Measurements from ENCODE around the gene TRAF3. TPM values are rescaled to one million over a fixed set of nuclear protein-coding genes. Genes with fewer than 3 reads are reported as not detected.
"Not testable (repeated sequence)": the region's sequence is repeated elsewhere in the genome, so short reads cannot be mapped to it uniquely, and the experiment has no call there.

Gene TRAF3
- total and polyA plus RNA-seq, 3 donors from 2014 or later: 24.3 to 38.8 (median 38.2) TPM

DNA sequence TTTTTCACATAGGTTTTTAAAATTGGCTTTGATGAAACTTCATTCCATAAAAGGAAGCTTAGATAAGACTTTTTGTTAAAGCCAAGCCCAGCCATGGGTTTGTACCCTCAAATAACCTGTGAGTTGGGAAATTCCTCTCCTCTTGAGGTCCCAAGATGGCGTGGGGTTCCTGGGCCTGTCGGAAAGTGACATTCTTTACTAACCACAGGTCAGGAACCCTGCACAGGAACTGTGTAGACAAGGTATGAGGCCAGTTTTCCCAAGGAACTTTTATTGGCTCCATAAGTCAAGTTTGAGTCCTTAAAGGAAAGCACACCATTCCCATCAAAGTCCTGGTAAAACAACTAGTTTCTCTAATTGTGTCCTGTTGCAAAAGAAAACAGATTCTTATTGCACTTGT is 80.2 kb downstream of the TRAF3 start:
- 67 to 84% methylated on average over 2 of the region's 2 CpGs for WGBS, 2 donors
- no peak for DNase-seq
- H3K27ac ChIP-seq: no peak overlapping the region
- no peaks in the 10 kb centered on the region for H3K27me3 ChIP-seq
- no peaks in the 10 kb centered on the region for H3K36me3 ChIP-seq (ENCODE audit: low read depth, missing control alignments)
- no peaks in the 10 kb centered on the region for H3K4me1 ChIP-seq
- H3K9me3 ChIP-seq: no peaks in the 10 kb centered on the region
- TF ChIP-seq POLR2A (IDR thresholded peaks at IDR 0.05): no peak
- TF ChIP-seq, protein P1, sequence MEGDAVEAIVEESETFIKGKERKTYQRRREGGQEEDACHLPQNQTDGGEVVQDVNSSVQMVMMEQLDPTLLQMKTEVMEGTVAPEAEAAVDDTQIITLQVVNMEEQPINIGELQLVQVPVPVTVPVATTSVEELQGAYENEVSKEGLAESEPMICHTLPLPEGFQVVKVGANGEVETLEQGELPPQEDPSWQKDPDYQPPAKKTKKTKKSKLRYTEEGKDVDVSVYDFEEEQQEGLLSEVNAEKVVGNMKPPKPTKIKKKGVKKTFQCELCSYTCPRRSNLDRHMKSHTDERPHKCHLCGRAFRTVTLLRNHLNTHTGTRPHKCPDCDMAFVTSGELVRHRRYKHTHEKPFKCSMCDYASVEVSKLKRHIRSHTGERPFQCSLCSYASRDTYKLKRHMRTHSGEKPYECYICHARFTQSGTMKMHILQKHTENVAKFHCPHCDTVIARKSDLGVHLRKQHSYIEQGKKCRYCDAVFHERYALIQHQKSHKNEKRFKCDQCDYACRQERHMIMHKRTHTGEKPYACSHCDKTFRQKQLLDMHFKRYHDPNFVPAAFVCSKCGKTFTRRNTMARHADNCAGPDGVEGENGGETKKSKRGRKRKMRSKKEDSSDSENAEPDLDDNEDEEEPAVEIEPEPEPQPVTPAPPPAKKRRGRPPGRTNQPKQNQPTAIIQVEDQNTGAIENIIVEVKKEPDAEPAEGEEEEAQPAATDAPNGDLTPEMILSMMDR (IDR thresholded peaks at IDR 0.05): no peak
- no peak overlapping the region for H3K4me3 ChIP-seq
- intact Hi-C loops (cut with DNase I; ENCODE audit: low total_unique reads): no loop called here

DNA sequence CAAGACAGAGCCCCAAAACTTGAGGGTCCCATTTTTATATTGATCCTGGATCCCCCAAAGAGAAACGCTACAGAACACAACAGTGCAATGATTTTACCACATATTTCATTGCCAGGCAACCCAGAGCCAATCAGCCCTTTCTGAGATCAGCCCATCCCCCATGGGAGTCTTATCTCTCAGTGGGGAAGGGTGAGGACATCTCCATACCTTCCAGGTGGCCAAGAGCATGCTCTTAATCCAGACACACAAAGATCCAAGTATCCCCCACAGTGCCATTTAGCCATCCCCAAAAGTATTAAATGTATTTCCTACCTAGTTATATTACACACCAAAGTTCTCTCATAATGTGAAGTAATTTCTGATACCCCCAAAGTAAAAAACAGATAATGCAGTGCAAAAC is 82.7 kb downstream of the TRAF3 start:
- no peak overlapping the region for H3K4me3 ChIP-seq
- DNase-seq: no peak
- 90 to 95% methylated on average over 1 of the region's 1 CpG for WGBS, 2 donors

DNA sequence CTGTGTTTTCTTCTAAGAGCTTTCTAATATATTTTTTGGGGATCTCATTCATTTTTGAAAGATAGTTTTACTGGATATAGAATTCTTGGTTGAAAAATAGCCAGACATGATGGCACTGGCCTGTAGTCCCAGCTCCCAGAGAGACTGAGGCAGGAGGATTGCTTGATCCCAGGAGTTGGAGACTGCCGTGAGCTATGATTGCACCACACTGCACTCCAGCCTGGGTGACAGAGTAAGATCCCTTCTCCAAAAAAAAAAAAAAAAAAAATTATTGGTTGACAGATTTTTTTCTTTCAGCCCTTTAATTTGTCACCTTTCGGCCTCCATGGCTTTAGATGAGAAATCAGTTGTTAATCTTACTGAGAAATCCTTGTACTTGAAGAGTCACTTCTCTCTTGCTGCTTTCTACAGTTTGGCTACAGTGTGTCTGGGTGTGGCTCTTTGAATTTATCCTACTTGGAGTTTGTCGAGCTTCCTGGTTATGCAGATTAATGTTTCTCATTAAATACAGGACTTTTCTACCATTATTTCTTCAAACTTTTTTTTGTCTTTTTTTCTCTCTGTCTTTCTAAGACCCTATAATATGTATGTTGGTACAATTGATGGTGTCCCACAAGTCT is 85.0 kb downstream of the TRAF3 start:
- no peak for DNase-seq
- Histone ChIP-seq H3K9me3 (no peaks in the 10 kb centered on the region), H3K4me3 (no peak overlapping the region), H3K27me3 (no peaks in the 10 kb centered on the region), H3K27ac (no peak overlapping the region), H3K36me3 (ENCODE audit: low read depth, missing control alignments) (no peaks in the 10 kb centered on the region), H3K4me1 (no peaks in the 10 kb centered on the region)
- TF ChIP-seq POLR2A (IDR thresholded peaks at IDR 0.05): no peak
- TF ChIP-seq, protein P1 (IDR thresholded peaks at IDR 0.05): no peak
- WGBS, 2 donors: 91 to 97% methylated on average over 3 of the region's 3 CpGs
- intact Hi-C loops (cut with DNase I; ENCODE audit: low total_unique reads): no loop called here

More for the DNA sequence above, 82.7 kb downstream of the TRAF3 start:
- H3K9me3 ChIP-seq: no peaks in the 10 kb centered on the region
- TF ChIP-seq POLR2A (IDR thresholded peaks at IDR 0.05): no peak
- TF ChIP-seq, protein P1 (IDR thresholded peaks at IDR 0.05): no peak
- no peaks in the 10 kb centered on the region for H3K4me1 ChIP-seq
- intact Hi-C loops (cut with DNase I; ENCODE audit: low total_unique reads): no loop called here
- H3K27ac ChIP-seq: no peak overlapping the region
- H3K27me3 ChIP-seq: no peaks in the 10 kb centered on the region
- H3K36me3 ChIP-seq (ENCODE audit: low read depth, missing control alignments): no peaks in the 10 kb centered on the region

DNA sequence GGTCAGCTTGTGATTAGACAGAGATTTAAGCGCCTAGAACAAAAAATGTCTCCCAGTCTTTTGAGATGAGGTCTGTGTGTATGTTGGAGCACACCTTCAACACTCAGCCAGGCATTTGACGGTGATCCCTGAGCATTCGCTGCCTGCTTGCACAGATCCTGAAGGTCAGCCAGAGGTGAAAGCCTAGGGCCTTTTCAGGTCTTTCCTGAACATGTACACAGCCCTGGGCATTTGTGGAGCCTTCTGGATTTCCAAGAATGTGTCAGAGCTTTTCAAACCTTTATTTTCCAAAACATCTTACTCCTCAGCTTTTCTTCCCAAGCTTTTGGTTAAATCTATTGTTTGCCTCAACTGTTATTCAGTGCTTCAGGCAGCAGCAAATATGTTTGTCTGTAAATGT is 86.1 kb downstream of the TRAF3 start:
- TF ChIP-seq, protein P1 (IDR thresholded peaks at IDR 0.05): no peak
- no peak for DNase-seq
- Histone ChIP-seq H3K27ac (no peak overlapping the region), H3K4me1 (no peaks in the 10 kb centered on the region), H3K27me3 (no peaks in the 10 kb centered on the region), H3K4me3 (no peak overlapping the region), H3K9me3 (no peaks in the 10 kb centered on the region), H3K36me3 (ENCODE audit: low read depth, missing control alignments) (no peaks in the 10 kb centered on the region)
- WGBS, 2 donors: 92 to 93% methylated on average over 3 of the region's 3 CpGs
- intact Hi-C loops (cut with DNase I; ENCODE audit: low total_unique reads): no loop called here

DNA sequence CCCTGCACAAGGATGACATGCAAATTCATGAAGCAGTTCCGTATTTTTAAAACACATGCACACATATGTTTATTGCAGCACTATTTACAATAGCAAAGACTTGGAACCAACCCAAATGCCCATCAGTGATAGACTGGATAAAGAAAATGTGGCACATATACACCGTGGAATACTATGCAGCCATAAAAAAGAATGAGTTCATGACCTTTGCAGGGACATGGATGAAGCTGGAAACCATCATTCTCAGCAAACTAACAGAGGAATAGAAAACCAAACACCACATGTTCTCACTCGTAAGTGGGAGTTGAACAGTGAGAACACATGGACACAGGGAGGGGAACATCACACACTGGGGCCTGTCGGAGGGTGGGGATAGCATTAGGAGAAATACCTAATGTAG is 88.7 kb downstream of the TRAF3 start:
- H3K4me3 ChIP-seq; intact Hi-C loops (cut with DNase I; ENCODE audit: low total_unique reads); H3K9me3 ChIP-seq; H3K4me1 ChIP-seq; H3K27ac ChIP-seq; H3K36me3 ChIP-seq (ENCODE audit: low read depth, missing control alignments); DNase-seq; H3K27me3 ChIP-seq: not testable (repeated sequence)
- 96 to 97% methylated on average over 4 of the region's 4 CpGs for WGBS, 2 donors
